Fibroblast of villous mesenchyme (primary cell): ENCODE measurements around the gene ARHGEF12. TPM values are rescaled to one million over a fixed set of nuclear protein-coding genes. Genes with fewer than 3 reads are reported as not detected.

Experiments used
- DNase-seq: peaks from one replicate; pipeline ENCODE4 v3.0.0-alpha.2; 2010; ENCODE audit warnings: low read depth
- H3K4me3 ChIP-seq: 2 replicates; pipeline ENCODE4 v1.5.1; 2011; ENCODE audit warnings: low read depth, mild to moderate bottlenecking, low read length
- CTCF ChIP-seq: IDR thresholded peaks from 2 replicates; pipeline ENCODE4 v1.5.1; 2012; ENCODE audit warnings: low read depth, mild to moderate bottlenecking, low read length; ENCODE audit not compliant: insufficient read depth
- total RNA-seq: library from RNA; depleted of rRNA; stranded (reverse); fragments of >200 nt; gene quantifications from 2 replicates; pipeline ENCODE4 v1.2.3, GENCODE V29; 2012

ARHGEF12 gene
- total RNA-seq, 1 donor: 143 TPM

- DNase-seq: no peak
- TF ChIP-seq CTCF: no peak
- H3K4me3 ChIP-seq: no peak overlapping the region
These were observed 29.3 kb downstream of the ARHGEF12 start for GRCh38 chr11:120365512-120365911.

- no peak for DNase-seq
- H3K4me3 ChIP-seq: no peak overlapping the region
- no peak for TF ChIP-seq CTCF
These were observed 36.1 kb downstream of the ARHGEF12 start for GRCh38 chr11:120372296-120372695.

GRCh38 chr11:120375076-120375475 is 38.9 kb downstream of the ARHGEF12 start:
- H3K4me3 ChIP-seq: no peak overlapping the region
- DNase-seq: peak; percentile 22
- TF ChIP-seq CTCF: no peak

GRCh38 chr11:120376547-120377182 is 40.5 kb downstream of the ARHGEF12 start:
- no peak overlapping the region for H3K4me3 ChIP-seq
- no peak for DNase-seq
- TF ChIP-seq CTCF: no peak

GRCh38 chr11:120378474-120378873 is 42.3 kb downstream of the ARHGEF12 start:
- TF ChIP-seq CTCF: no peak
- no peak for DNase-seq
- H3K4me3 ChIP-seq: no peak overlapping the region

GRCh38 chr11:120381401-120381800 is 45.2 kb downstream of the ARHGEF12 start:
- no peak for TF ChIP-seq CTCF
- H3K4me3 ChIP-seq: no peak overlapping the region
- DNase-seq: no peak
